H9 (cell line): ENCODE measurements around the gene ACYP2. TPM values are rescaled to one million over a fixed set of nuclear protein-coding genes. Genes with fewer than 3 reads are reported as not detected.

Source experiments
- DNase-seq: peaks from one replicate; pipeline ENCODE4 v3.0.0-alpha.2; 2017
- H2AFZ ChIP-seq: one replicate; pipeline ENCODE4 v1.6.1; 2013; ENCODE audit warnings: mild to moderate bottlenecking, low read length, control low read depth, moderate library complexity
- H2AK5ac ChIP-seq: 2 replicates; pipeline ENCODE4 v1.6.1; 2013; ENCODE audit warnings: low read length, control low read depth, mixed read lengths; ENCODE audit not compliant: insufficient read length
- H2BK120ac ChIP-seq: one replicate; pipeline ENCODE4 v1.6.1; 2013; ENCODE audit warnings: low read depth, mild to moderate bottlenecking, low read length, control low read depth, inconsistent platforms; ENCODE audit not compliant: poor library complexity, severe bottlenecking
- H2BK12ac ChIP-seq: 2 replicates; pipeline ENCODE4 v1.6.1; 2013; ENCODE audit warnings: low read length, control low read depth, mixed read lengths, low read depth; ENCODE audit not compliant: insufficient read length
- H2BK15ac ChIP-seq: 2 replicates; pipeline ENCODE4 v1.6.1; 2013; ENCODE audit warnings: low read depth, low read length, control low read depth
- H2BK20ac ChIP-seq: one replicate; pipeline ENCODE4 v1.6.1; 2013; ENCODE audit warnings: low read depth, mild to moderate bottlenecking, low read length, control low read depth, inconsistent platforms; ENCODE audit not compliant: poor library complexity, severe bottlenecking
- H2BK5ac ChIP-seq: 2 replicates; pipeline ENCODE4 v1.6.1; 2013; ENCODE audit warnings: low read length, control low read depth, mixed read lengths; ENCODE audit not compliant: insufficient read length
- H3K14ac ChIP-seq: 2 replicates; pipeline ENCODE4 v1.6.1; 2013; ENCODE audit warnings: low read length, control low read depth; ENCODE audit not compliant: insufficient read depth
- H3K18ac ChIP-seq: 2 replicates; pipeline ENCODE4 v1.6.1; 2013; ENCODE audit warnings: low read depth, mild to moderate bottlenecking, mixed read lengths, low read length, control low read depth; ENCODE audit not compliant: insufficient read length
- H3K23ac ChIP-seq: 2 replicates; pipeline ENCODE4 v1.6.1; 2013; ENCODE audit warnings: low read length, control low read depth, mixed read lengths, low read depth; ENCODE audit not compliant: insufficient read length
- H3K23me2 ChIP-seq: 2 replicates; pipeline ENCODE4 v1.6.1; 2013; ENCODE audit warnings: low read depth, mild to moderate bottlenecking, mixed read lengths, low read length, control low read depth; ENCODE audit not compliant: insufficient read length, poor library complexity, severe bottlenecking
- H3K27ac ChIP-seq: 2 replicates; pipeline ENCODE4 v1.5.1; 2013; ENCODE audit warnings: low read length, control low read depth, mixed read lengths, low read depth; ENCODE audit not compliant: insufficient read length
- H3K27me3 ChIP-seq: 2 replicates; pipeline ENCODE4 v1.6.1; 2013; ENCODE audit warnings: low read length, control low read depth, inconsistent platforms; ENCODE audit not compliant: insufficient read depth
- H3K4ac ChIP-seq: 2 replicates; pipeline ENCODE4 v1.6.1; 2013; ENCODE audit warnings: low read depth, mild to moderate bottlenecking, control low read depth, inconsistent platforms, low read length, moderate library complexity
- H3K4me1 ChIP-seq: 2 replicates; pipeline ENCODE4 v1.6.1; 2013; ENCODE audit warnings: low read length, control low read depth, inconsistent platforms; ENCODE audit not compliant: insufficient read depth
- H3K4me2 ChIP-seq: 2 replicates; pipeline ENCODE4 v1.6.1; 2013; ENCODE audit warnings: low read length, control low read depth, mixed read lengths; ENCODE audit not compliant: insufficient read length, insufficient read depth
- H3K56ac ChIP-seq: 2 replicates; pipeline ENCODE4 v1.6.1; 2013; ENCODE audit warnings: low read depth, mild to moderate bottlenecking, mixed read lengths, low read length, control low read depth; ENCODE audit not compliant: insufficient read length
- H3K79me1 ChIP-seq: 2 replicates; pipeline ENCODE4 v1.6.1; 2013; ENCODE audit warnings: low read depth, mild to moderate bottlenecking, moderate library complexity, low read length, control low read depth, inconsistent platforms; ENCODE audit not compliant: insufficient read depth, poor library complexity, severe bottlenecking
- H3K79me2 ChIP-seq: 2 replicates; pipeline ENCODE4 v1.6.1; 2013; ENCODE audit warnings: low read length, control low read depth, inconsistent platforms; ENCODE audit not compliant: insufficient read depth
- H3K9ac ChIP-seq: 2 replicates; pipeline ENCODE4 v1.6.1; 2013; ENCODE audit warnings: low read length, control low read depth, mixed read lengths; ENCODE audit not compliant: insufficient read length; ENCODE audit errors: extremely low read depth
- H3K9me3 ChIP-seq: one replicate; pipeline ENCODE4 v1.6.1; 2013; ENCODE audit warnings: low read depth, low read length, inconsistent platforms; ENCODE audit not compliant: control insufficient read depth
- H3T11ph ChIP-seq: one replicate; pipeline ENCODE4 v1.6.1; 2013; ENCODE audit warnings: mild to moderate bottlenecking, low read length, control low read depth, inconsistent platforms
- H4K20me1 ChIP-seq: one replicate; pipeline ENCODE4 v1.6.1; 2013; ENCODE audit not compliant: control insufficient read depth, insufficient read length, insufficient read depth
- H4K5ac ChIP-seq: 2 replicates; pipeline ENCODE4 v1.6.1; 2013; ENCODE audit warnings: low read depth, mild to moderate bottlenecking, mixed read lengths, low read length, control low read depth; ENCODE audit not compliant: insufficient read length
- H4K8ac ChIP-seq: replicated peaks from 2 replicates; pipeline ENCODE4 v1.6.1; 2013; ENCODE audit warnings: low read length, control low read depth, mixed read lengths, low read depth; ENCODE audit not compliant: insufficient read length
- H4K91ac ChIP-seq: 2 replicates; pipeline ENCODE4 v1.6.1; 2013; ENCODE audit warnings: low read depth, mild to moderate bottlenecking, moderate library complexity, mixed read lengths, low read length, control low read depth; ENCODE audit not compliant: insufficient read length
- H3K27ac Mint-ChIP-seq, 3 experiments: 2 replicates in 2 of 3; 3 replicates in 1 of 3; pipeline ENCODE4 v1.8.0; 2020 to 2021; ENCODE audit warnings: mixed read lengths in 3 of 3, mild to moderate bottlenecking in 1 of 3, moderate library complexity in 1 of 3
- H3K27me3 Mint-ChIP-seq: 2 replicates; pipeline ENCODE4 v1.8.0; 2021; ENCODE audit warnings: low read depth, mild to moderate bottlenecking, moderate library complexity, mixed read lengths
- H3K36me3 Mint-ChIP-seq, 3 experiments: 2 replicates in 2 of 3; 3 replicates in 1 of 3; pipeline ENCODE4 v1.8.0; 2020 to 2021; ENCODE audit warnings: low read depth in 3 of 3, mixed read lengths in 3 of 3; ENCODE audit not compliant: insufficient read depth in 1 of 3
- H3K4me1 Mint-ChIP-seq, 2 experiments: 2 replicates each; pipeline ENCODE4 v1.8.0; 2020; ENCODE audit warnings: mixed read lengths in 2 of 2
- H3K4me3 Mint-ChIP-seq, 2 experiments: 2 replicates in 1 of 2; 3 replicates in 1 of 2; pipeline ENCODE4 v1.8.0; 2020 to 2021; ENCODE audit warnings: mild to moderate bottlenecking in 2 of 2, mixed read lengths in 2 of 2, moderate library complexity in 1 of 2
- H3K9me3 Mint-ChIP-seq, 2 experiments: 2 replicates in 1 of 2; 3 replicates in 1 of 2; pipeline ENCODE4 v1.8.0; 2020; ENCODE audit warnings: mild to moderate bottlenecking in 2 of 2, mixed read lengths in 2 of 2, moderate library complexity in 1 of 2
- WGBS: extraction: QIAGEN DNeasy Blood & Tissue Kit; methylation state at CpG from one replicate; pipeline ENCODE4 v1.1.7; 2013; ENCODE audit warnings: missing lambda C conversion rate, low lambda C conversion rate, mixed read lengths; ENCODE audit not compliant: insufficient read length; ENCODE audit errors: extremely low coverage; 5-methylcytosine and 5-hydroxymethylcytosine counted together
- total RNA-seq: library from RNA; stranded (reverse); gene quantifications from 2 replicates; pipeline ENCODE4 v1.2.1, GENCODE V29; 2021
- TF ChIP-seq, protein P1 (sequence below): fragments of 200-600 bp; sonication (generic); conservative IDR thresholded peaks from 3 replicates; pipeline ENCODE4 v1.8.0; 2021; ENCODE audit warnings: antibody characterized with exemption, mild to moderate bottlenecking

ACYP2 gene
- total RNA-seq, 1 experiment from 2014 or later = 3.2 TPM

DNA sequence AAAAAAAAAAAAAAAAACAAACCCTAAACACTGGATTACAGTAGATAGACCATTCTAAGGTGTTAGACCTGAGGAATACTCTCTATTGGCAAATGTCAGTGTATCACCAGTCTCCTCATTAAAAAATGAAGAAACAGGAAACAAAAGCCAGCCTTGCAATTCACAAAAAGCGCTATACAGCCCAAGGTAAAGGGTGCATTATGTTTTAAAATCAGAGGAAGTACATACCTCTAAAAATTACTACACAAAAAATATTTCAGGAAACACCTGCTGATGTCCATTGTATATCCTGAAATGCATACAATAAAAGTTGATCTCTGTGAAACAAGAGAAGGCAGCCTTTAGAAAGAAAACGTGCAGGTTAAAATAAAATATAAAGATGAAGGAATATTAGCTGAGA, 195.5 kb downstream of the ACYP2 start:
- Histone ChIP-seq H2BK5ac (no peak overlapping the region), H4K91ac (no peak overlapping the region), H3K18ac (no peak overlapping the region), H3T11ph (no peak overlapping the region), H2AFZ (no peak overlapping the region), H2AK5ac (no peak overlapping the region), H3K4me1 (no peaks in the 10 kb centered on the region), H4K5ac (no peak overlapping the region), H3K79me1 (no peaks in the 10 kb centered on the region), H3K4ac (no peak overlapping the region), H3K14ac (no peak overlapping the region), H3K56ac (no peak overlapping the region), H3K4me2 (no peak overlapping the region), H3K79me2 (no peaks in the 10 kb centered on the region), H2BK15ac (no peak overlapping the region), H3K27ac (no peak overlapping the region), H3K27me3 (no peaks in the 10 kb centered on the region; the same call in 1 of the 2 replicates), H3K9me3 (no peaks in the 10 kb centered on the region), H2BK12ac (no peak overlapping the region), H3K9ac (no peak overlapping the region), H3K23ac (no peak overlapping the region), H2BK120ac (no peak overlapping the region), H2BK20ac (no peak overlapping the region), H4K20me1 (no peaks in the 10 kb centered on the region), H4K8ac (no peak overlapping the region), H3K23me2 (no peaks in the 10 kb centered on the region)
- H3K4me1 Mint-ChIP-seq = no peaks in the 10 kb centered on the region
- H3K27ac Mint-ChIP-seq = no peak overlapping the region
- H3K36me3 Mint-ChIP-seq = no peaks in the 10 kb centered on the region
- no peak for DNase-seq
- TF ChIP-seq, protein P1, sequence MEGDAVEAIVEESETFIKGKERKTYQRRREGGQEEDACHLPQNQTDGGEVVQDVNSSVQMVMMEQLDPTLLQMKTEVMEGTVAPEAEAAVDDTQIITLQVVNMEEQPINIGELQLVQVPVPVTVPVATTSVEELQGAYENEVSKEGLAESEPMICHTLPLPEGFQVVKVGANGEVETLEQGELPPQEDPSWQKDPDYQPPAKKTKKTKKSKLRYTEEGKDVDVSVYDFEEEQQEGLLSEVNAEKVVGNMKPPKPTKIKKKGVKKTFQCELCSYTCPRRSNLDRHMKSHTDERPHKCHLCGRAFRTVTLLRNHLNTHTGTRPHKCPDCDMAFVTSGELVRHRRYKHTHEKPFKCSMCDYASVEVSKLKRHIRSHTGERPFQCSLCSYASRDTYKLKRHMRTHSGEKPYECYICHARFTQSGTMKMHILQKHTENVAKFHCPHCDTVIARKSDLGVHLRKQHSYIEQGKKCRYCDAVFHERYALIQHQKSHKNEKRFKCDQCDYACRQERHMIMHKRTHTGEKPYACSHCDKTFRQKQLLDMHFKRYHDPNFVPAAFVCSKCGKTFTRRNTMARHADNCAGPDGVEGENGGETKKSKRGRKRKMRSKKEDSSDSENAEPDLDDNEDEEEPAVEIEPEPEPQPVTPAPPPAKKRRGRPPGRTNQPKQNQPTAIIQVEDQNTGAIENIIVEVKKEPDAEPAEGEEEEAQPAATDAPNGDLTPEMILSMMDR = no peak
- no CpG with 5 or more reads among the region's 2 CpGs for WGBS
- no peak overlapping the region for H3K4me3 Mint-ChIP-seq
- H3K9me3 Mint-ChIP-seq = no peaks in the 10 kb centered on the region
- H3K27me3 Mint-ChIP-seq = no peaks in the 10 kb centered on the region
